Activated CD4-positive, alpha-beta T cell treated with anti-CD3 and anti-CD28 coated beads for 4 hours (primary cell): Measurements from ENCODE around the gene PRXL2B.

Experiments used
- DNase-seq, 2 donors: peaks; one replicate each; pipeline ENCODE4 v3.0.0-alpha.2; 2020

Gene PRXL2B

GRCh38 chr1:2639607-2640521 is 53.3 kb downstream of the PRXL2B start:
- DNase-seq: no peak

- no peak for DNase-seq
Observed at GRCh38 chr1:2640626-2641025, 54.0 kb downstream of the PRXL2B start.
